GM18867 (cell line): ENCODE measurements around the gene KCTD18.

ENCODE experiments used
- ATAC-seq: cut with Tn5 transposase; IDR thresholded peaks from one replicate; pipeline ENCODE4 v1.9.1; 2021; ENCODE audit warnings: mild to moderate bottlenecking, moderate library complexity; ENCODE audit not compliant: unreplicated experiment

The KCTD18 gene

GRCh38 chr2:200486529-200486928 lies 23.3 kb downstream of the KCTD18 start:
- ATAC-seq, result no peak

GRCh38 chr2:200484934-200485333 lies 24.9 kb downstream of the KCTD18 start:
- no peak for ATAC-seq

GRCh38 chr2:200483729-200484198 lies 26.1 kb downstream of the KCTD18 start:
- peak; percentile 67 for ATAC-seq

GRCh38 chr2:200482194-200482593 lies 27.7 kb downstream of the KCTD18 start:
- ATAC-seq, result no peak

GRCh38 chr2:200479692-200480265 lies 30.1 kb downstream of the KCTD18 start:
- no peak for ATAC-seq

- ATAC-seq, result no peak
Measured at GRCh38 chr2:200477667-200478131, 32.2 kb downstream of the KCTD18 start.

GRCh38 chr2:200476836-200477235 lies 33.0 kb downstream of the KCTD18 start:
- ATAC-seq, result no peak

GRCh38 chr2:200475795-200476194 lies 34.1 kb downstream of the KCTD18 start:
- ATAC-seq, result no peak

- ATAC-seq, result no peak
Measured at GRCh38 chr2:200472853-200473464, 36.9 kb downstream of the KCTD18 start.

- peak; percentile 10 for ATAC-seq
Measured at GRCh38 chr2:200471928-200472645, 37.8 kb downstream of the KCTD18 start.

GRCh38 chr2:200471324-200471848 lies 38.5 kb downstream of the KCTD18 start:
- ATAC-seq, result peak; percentile 76

- no peak for ATAC-seq
Measured at GRCh38 chr2:200470230-200470629, 39.6 kb downstream of the KCTD18 start.

GRCh38 chr2:200469708-200470211 lies 40.1 kb downstream of the KCTD18 start:
- no peak for ATAC-seq

- ATAC-seq, result no peak
Measured at GRCh38 chr2:200467806-200468681, 41.8 kb downstream of the KCTD18 start.

- no peak for ATAC-seq
Measured at GRCh38 chr2:200466425-200467418, 43.1 kb downstream of the KCTD18 start.

- no peak for ATAC-seq
Measured at GRCh38 chr2:200463452-200463851, 46.4 kb downstream of the KCTD18 start.

GRCh38 chr2:200461846-200462710 lies 47.8 kb downstream of the KCTD18 start:
- ATAC-seq, result no peak

GRCh38 chr2:200459101-200459500 lies 50.8 kb downstream of the KCTD18 start:
- ATAC-seq, result no peak
